NCI-H1092 (cell line): ENCODE results near the gene ANKRD63.

Experiments
- DNase-seq: peaks from one replicate; lab custom pipeline; 2025; lab: John Stamatoyannopoulos, UW

The ANKRD63 gene

GRCh38 chr15:40313531-40314398, 30.9 kb upstream of the ANKRD63 start:
- peak; percentile 44 for DNase-seq

GRCh38 chr15:40312370-40313158, 29.7 kb upstream of the ANKRD63 start:
- DNase-seq = no peak

- no peak for DNase-seq
Observed at GRCh38 chr15:40310993-40311392, 28.1 kb upstream of the ANKRD63 start.

GRCh38 chr15:40310001-40310959, 27.4 kb upstream of the ANKRD63 start:
- no peak for DNase-seq

GRCh38 chr15:40309344-40309862, 26.5 kb upstream of the ANKRD63 start:
- no peak for DNase-seq

- DNase-seq = no peak
Observed at GRCh38 chr15:40307421-40308211, 24.8 kb upstream of the ANKRD63 start, which contains the start of gene PLCB2. PLCB2 (minus strand) TSS chr15:40307935; CDS start chr15:40307672, 263 bp downstream.

GRCh38 chr15:40306908-40307307, 24.0 kb upstream of the ANKRD63 start:
- no peak for DNase-seq

GRCh38 chr15:40306371-40306770, 23.5 kb upstream of the ANKRD63 start:
- DNase-seq = no peak

GRCh38 chr15:40305281-40305680, 22.4 kb upstream of the ANKRD63 start:
- no peak for DNase-seq

- no peak for DNase-seq
Observed at GRCh38 chr15:40303576-40303975, 20.7 kb upstream of the ANKRD63 start.

- DNase-seq = no peak
Observed at GRCh38 chr15:40302981-40303380, 20.1 kb upstream of the ANKRD63 start.

- no peak for DNase-seq
Observed at GRCh38 chr15:40302288-40302886, 19.5 kb upstream of the ANKRD63 start.

- no peak for DNase-seq
Observed at GRCh38 chr15:40301467-40302179, 18.8 kb upstream of the ANKRD63 start.

GRCh38 chr15:40300771-40301170, 17.9 kb upstream of the ANKRD63 start:
- DNase-seq = no peak

- DNase-seq = no peak
Observed at GRCh38 chr15:40300367-40300766, 17.5 kb upstream of the ANKRD63 start.

GRCh38 chr15:40298216-40298935, 15.5 kb upstream of the ANKRD63 start:
- no peak for DNase-seq

GRCh38 chr15:40297356-40297755, 14.5 kb upstream of the ANKRD63 start:
- no peak for DNase-seq

- DNase-seq = no peak
Observed at GRCh38 chr15:40296561-40297230, 13.8 kb upstream of the ANKRD63 start.
